Gastroesophageal sphincter (tissue), 3 donors: ENCODE measurements around the gene FLACC1.

Experiments
- CTCF ChIP-seq, 4 experiments: fragments of 200-600 bp in 2 of 4; fragments of 450-650 bp in 2 of 4; sonication (generic) in 1 of 4; IDR thresholded peaks; one replicate each; pipeline ENCODE4 v1.5.1; 2017 to 2019; ENCODE audit warnings: antibody characterized with exemption in 4 of 4, mild to moderate bottlenecking in 2 of 4, moderate library complexity in 2 of 4
- EP300 ChIP-seq: sonication (generic); formaldehyde crosslinking; IDR thresholded peaks from one replicate; pipeline ENCODE4 v1.6.1; 2017; ENCODE audit warnings: antibody characterized with exemption, mild to moderate bottlenecking
- POLR2A ChIP-seq, 2 donors: fragments of 450-650 bp; IDR thresholded peaks; one replicate each; pipeline ENCODE4 v1.6.1; 2017; ENCODE audit warnings: antibody characterized with exemption in 2 of 2, mild to moderate bottlenecking in 2 of 2, moderate library complexity in 1 of 2
- POLR2AphosphoS5 ChIP-seq: sonication (generic); formaldehyde crosslinking; IDR thresholded peaks from one replicate; pipeline ENCODE4 v1.6.1; 2017; ENCODE audit warnings: antibody characterized with exemption

DNA sequence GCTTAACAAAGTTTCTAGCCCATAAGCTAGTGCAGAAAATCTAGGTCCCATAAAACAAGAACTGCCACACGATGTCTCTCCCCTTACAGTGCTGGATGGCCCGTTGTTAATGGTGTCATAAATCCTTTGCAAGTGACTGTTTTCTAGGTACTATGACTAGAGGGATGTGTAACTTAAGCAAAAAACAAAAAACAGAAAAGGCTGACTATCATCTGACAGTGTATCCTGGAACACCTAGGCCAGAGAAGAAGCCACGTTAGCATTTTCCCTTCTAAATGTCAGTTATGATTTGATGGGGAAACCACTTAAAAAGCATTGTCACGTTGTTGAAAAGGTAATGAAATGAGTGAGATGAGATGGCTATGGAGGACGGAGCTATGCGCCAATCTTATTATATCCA lies 94.4 kb downstream of the FLACC1 start:
- TF ChIP-seq CTCF (IDR thresholded peaks at IDR 0.05): no peak
- TF ChIP-seq POLR2A (IDR thresholded peaks at IDR 0.05): no peak
- TF ChIP-seq POLR2AphosphoS5: no peak
- no peak for TF ChIP-seq EP300
